Small intestine (tissue), 7 donors: ENCODE measurements around the gene IQCB1. TPM values are rescaled to one million over a fixed set of nuclear protein-coding genes. Genes with fewer than 3 reads are reported as not detected.
"Not testable (repeated sequence)": the region's sequence is repeated elsewhere in the genome, so short reads cannot be mapped to it uniquely, and the experiment has no call there.

Source experiments
- DNase-seq, 2 donors: peaks; one replicate each; pipeline versions ENCODE4 v3.0.0 to v3.0.0-alpha.2; 2013
- FAIRE-seq: peaks from 2 replicates; lab custom pipeline; 2012; peaks lifted over from hg19 to GRCh38; lab: Jason Lieb, UNC
- H3K27ac ChIP-seq, 3 donors: one replicate each; pipeline ENCODE4 v1.5.1; 2013; ENCODE audit warnings: low read length in 2 of 3, mild to moderate bottlenecking in 2 of 3, control low read depth in 1 of 3, inconsistent platforms in 1 of 3, low read depth in 1 of 3, moderate library complexity in 1 of 3
- H3K27me3 ChIP-seq, 3 donors: one replicate each; pipeline ENCODE4 v1.6.1; 2013; ENCODE audit warnings: low read length in 3 of 3, inconsistent platforms in 1 of 3; ENCODE audit not compliant: control insufficient read depth in 3 of 3, insufficient read depth in 3 of 3
- H3K36me3 ChIP-seq, 3 donors: one replicate each; pipeline ENCODE4 v1.6.1; 2013; ENCODE audit warnings: low read length in 3 of 3, inconsistent platforms in 1 of 3, low read depth in 1 of 3, mild to moderate bottlenecking in 1 of 3, moderate library complexity in 1 of 3; ENCODE audit not compliant: control insufficient read depth in 3 of 3, insufficient read depth in 2 of 3
- H3K4me1 ChIP-seq, 3 donors: one replicate each; pipeline ENCODE4 v1.6.1; 2013; ENCODE audit warnings: low read length in 2 of 3, inconsistent platforms in 1 of 3, low read depth in 1 of 3, mild to moderate bottlenecking in 1 of 3, moderate library complexity in 1 of 3; ENCODE audit not compliant: control insufficient read depth in 3 of 3, insufficient read depth in 2 of 3
- H3K4me3 ChIP-seq, 3 donors: one replicate each; pipeline ENCODE4 v1.5.1; 2013; ENCODE audit warnings: low read length in 3 of 3, control low read depth in 1 of 3, inconsistent platforms in 1 of 3, low read depth in 1 of 3, mild to moderate bottlenecking in 1 of 3, moderate library complexity in 1 of 3
- H3K9me3 ChIP-seq, 2 donors: one replicate each; pipeline ENCODE4 v1.6.1; 2013; ENCODE audit warnings: low read depth in 1 of 2, low read length in 1 of 2; ENCODE audit not compliant: control insufficient read depth in 2 of 2, insufficient read depth in 1 of 2
- WGBS, 3 donors: extraction: QIAGEN DNeasy Blood & Tissue Kit; methylation state at CpG; one replicate each; pipeline ENCODE4 v1.1.7; 2013; 5-methylcytosine and 5-hydroxymethylcytosine counted together
- polyA plus RNA-seq, 4 donors: library from polyadenylated mRNA; stranded (reverse) in 3 of 4; unstranded in 1 of 4; fragments of 200-250 nt in 3 of 4; fragments of 120-200 nt in 1 of 4; gene quantifications; one replicate each; pipeline versions ENCODE4 v1.2.1 to v1.2.3, GENCODE V29; 2013
- donor health status: healthy with polysubstance abuse.
- donor health status: control.
- donor health status: control.
- donor health status: Bipolar disorder and iron deficiency.
- donor health status: healthy.

Gene IQCB1
- polyA plus RNA-seq, 4 donors, result 8.9 to 32.7 (median 11.1) TPM

GRCh38 chr3:121800906-121801305, 34.0 kb downstream of the IQCB1 start:
- H3K4me3 ChIP-seq, result no peak overlapping the region
- H3K4me1 ChIP-seq, result peaks cover 0 to 17% (median 6%) of the 10 kb centered on the region in 3 donors
- no peaks in the 10 kb centered on the region for H3K9me3 ChIP-seq
- peaks cover 0 to 4% (median 0%) of the 10 kb centered on the region in 3 donors for H3K36me3 ChIP-seq
- DNase-seq (no peak), FAIRE-seq (no peak)
- no peaks in the 10 kb centered on the region for H3K27me3 ChIP-seq
- H3K27ac ChIP-seq, result no peak overlapping the region

DNA sequence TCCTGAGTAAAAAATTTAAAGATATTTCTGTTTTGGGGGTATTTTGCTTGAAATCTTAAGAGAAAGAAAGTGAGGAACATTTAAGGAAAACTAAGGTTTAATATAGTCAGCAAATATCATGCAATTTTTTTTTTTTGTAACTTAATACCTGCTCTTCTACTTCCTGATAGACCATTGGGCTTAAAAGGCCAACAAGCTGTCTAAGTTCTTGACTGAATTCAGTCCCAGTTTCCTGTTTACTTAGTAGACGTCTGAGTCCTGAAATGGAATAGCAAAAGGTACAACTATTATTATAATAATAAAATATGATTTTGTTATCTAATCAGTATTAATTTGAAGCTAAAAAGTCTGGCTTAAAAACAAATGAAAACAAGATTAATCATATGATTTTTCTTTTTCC, 37.9 kb downstream of the IQCB1 start:
- H3K9me3 ChIP-seq, result no peaks in the 10 kb centered on the region
- no peak for DNase-seq
- WGBS, 3 donors, result 24 to 53% (median 26%) methylated on average over 1 of the region's 1 CpG
- H3K27me3 ChIP-seq, result no peaks in the 10 kb centered on the region
- no peak for FAIRE-seq
- peaks cover 0 to 5% (median 0%) of the 10 kb centered on the region in 3 donors for H3K36me3 ChIP-seq
- no peak overlapping the region for H3K4me3 ChIP-seq
- no peak overlapping the region for H3K27ac ChIP-seq
- H3K4me1 ChIP-seq, result no peaks in the 10 kb centered on the region

DNA sequence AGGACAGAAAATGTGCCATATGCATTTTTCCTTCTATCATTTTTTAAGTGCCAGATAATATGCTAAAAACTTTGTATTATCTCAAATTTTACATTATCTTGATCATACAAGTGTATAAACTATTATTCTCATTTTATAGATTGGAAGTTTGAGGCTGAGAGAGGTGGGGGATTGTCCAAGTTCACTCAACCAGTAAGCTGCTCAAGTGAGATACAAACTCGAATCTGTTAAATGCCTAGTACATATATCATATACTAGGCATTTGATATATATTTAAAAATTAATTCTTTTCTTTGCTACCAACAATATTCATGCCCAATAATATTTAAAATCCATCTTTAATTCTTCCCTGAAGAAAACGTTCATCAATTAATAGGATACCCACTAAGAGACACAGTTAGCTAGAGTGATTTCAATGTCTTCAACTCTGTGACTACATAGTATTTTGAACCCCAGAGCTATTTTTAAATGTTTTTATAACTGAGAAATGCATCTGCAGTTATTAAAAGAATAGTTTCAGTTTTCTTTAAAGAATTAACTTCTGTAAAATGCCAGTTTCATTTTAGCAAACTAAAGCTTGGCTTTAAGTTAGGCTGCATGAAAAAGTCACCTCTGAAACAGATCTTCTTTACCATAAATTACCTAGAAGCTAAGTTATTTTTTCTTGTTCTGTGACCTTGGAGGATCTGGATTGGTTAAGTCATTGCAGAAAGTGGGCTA, 40.4 kb downstream of the IQCB1 start:
- DNase-seq (no peak), FAIRE-seq (peak; percentile 55)
- no peak overlapping the region for H3K27ac ChIP-seq
- 86 to 91% (median 89%) methylated on average over 2 of the region's 2 CpGs for WGBS, 3 donors
- no peak overlapping the region for H3K4me3 ChIP-seq
- H3K27me3 ChIP-seq, result no peaks in the 10 kb centered on the region
- no peaks in the 10 kb centered on the region for H3K9me3 ChIP-seq
- H3K4me1 ChIP-seq, result no peaks in the 10 kb centered on the region
- peaks cover 0 to 5% (median 1%) of the 10 kb centered on the region in 3 donors for H3K36me3 ChIP-seq

DNA sequence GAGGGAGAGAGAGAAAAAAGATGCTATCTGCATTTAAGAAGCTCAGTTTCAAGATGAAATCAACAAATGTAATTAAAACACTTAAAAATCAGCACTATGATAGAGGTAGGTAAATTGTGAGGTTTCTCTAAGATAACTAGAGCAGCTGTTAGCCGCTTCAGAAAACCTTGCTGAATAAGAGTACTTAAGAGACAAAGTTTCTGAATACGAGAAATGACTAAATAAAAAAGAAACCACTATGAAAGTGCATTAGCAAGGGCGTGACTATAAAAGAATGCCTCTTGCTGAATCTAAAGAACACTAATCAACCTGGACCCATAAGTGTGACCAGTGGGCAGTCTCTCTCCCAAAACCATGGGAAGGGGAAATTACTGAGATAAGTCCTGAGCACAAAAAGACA, 41.8 kb downstream of the IQCB1 start:
- no peaks in the 10 kb centered on the region for H3K27me3 ChIP-seq
- WGBS, 3 donors, result 92 to 94% (median 94%) methylated on average over 3 of the region's 3 CpGs
- H3K27ac ChIP-seq, result peak overlapping the region in 1 of 3 donors; percentile 27
- no peaks in the 10 kb centered on the region for H3K4me1 ChIP-seq
- no peaks in the 10 kb centered on the region for H3K9me3 ChIP-seq
- H3K4me3 ChIP-seq, result no peak overlapping the region
- FAIRE-seq, result no peak
- no peak for DNase-seq
- peaks cover 0 to 6% (median 5%) of the 10 kb centered on the region in 3 donors for H3K36me3 ChIP-seq

DNA sequence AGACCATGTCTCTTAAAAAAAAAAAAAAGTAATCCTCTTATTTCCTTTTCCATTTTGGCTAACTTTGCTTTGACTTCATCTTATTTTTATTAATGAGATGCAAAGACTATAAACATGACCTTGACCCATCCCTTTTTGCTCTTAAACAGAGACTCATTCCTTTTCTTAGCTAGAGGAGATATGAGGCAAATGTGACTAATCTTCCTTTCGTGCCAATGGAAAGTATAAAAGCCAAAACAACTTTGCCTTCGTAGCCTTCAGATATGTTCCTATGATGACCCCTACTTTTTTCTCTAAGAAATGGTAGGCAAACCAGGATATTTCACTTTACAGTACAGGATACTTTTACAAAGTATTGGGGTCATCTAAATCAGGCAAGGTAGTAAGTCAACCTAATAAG, 48.4 kb downstream of the IQCB1 start:
- Histone ChIP-seq H3K9me3 (no peaks in the 10 kb centered on the region), H3K4me3 (no peak overlapping the region), H3K36me3 (peaks cover under 1 to 18% (median 15%) of the 10 kb centered on the region in 3 donors), H3K4me1 (no peaks in the 10 kb centered on the region), H3K27ac (no peak overlapping the region), H3K27me3 (no peaks in the 10 kb centered on the region)
- no peak for FAIRE-seq
- 84 to 96% (median 93%) methylated on average over 2 of the region's 2 CpGs for whole genome bisulfite sequencing, 3 donors
- DNase-seq, result no peak

DNA sequence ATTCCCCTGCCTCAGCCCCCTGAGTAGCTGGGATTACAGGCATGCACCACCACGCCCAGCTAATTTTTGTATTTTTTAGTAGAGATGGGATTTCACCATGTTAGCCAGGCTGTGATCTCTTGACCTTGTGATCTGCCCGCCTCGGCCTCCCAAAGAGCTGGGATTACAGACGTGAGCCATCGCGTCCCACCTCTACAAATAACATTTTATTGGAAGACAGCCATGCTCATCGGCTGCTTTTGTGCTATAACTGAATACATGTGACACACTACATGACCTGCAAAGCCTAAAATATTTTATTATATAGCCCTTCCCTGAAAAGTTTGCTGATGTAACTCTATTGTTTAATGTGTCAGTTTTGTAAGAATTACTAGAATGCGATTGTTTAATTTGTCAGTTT, 52.1 kb downstream of the IQCB1 start:
- H3K4me3 ChIP-seq, FAIRE-seq, H3K9me3 ChIP-seq, H3K27ac ChIP-seq, DNase-seq, H3K27me3 ChIP-seq, H3K4me1 ChIP-seq: not testable (repeated sequence)
- WGBS, 3 donors, result 90 to 93% (median 92%) methylated on average over 8 of the region's 8 CpGs
- H3K36me3 ChIP-seq, result peaks cover 5 to 21% (median 9%) of the 10 kb centered on the region in 3 donors

DNA sequence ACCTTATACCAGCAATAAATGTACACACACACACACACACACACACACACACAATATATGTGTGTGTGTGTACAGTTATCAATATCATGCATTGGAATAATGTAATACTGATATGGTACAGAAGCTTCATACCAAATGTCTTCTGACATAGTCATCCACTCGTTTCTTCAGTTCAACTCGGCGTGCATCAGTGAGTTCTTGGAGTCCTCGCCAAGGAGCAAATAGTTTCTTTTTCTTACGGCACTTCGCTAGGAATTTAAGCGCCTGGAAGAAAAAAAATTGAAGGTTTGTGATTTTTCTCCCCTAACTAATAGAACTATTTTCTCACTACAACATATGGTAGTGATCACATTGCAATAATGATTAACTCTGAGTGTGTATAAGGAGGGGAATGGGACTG, 53.2 kb downstream of the IQCB1 start:
- FAIRE-seq (no peak), DNase-seq (no peak)
- no peaks in the 10 kb centered on the region for H3K9me3 ChIP-seq
- WGBS, 3 donors, result 97% methylated on average over 7 of the region's 7 CpGs
- no peak overlapping the region for H3K27ac ChIP-seq
- H3K27me3 ChIP-seq, result no peaks in the 10 kb centered on the region
- no peak overlapping the region for H3K4me3 ChIP-seq
- H3K36me3 ChIP-seq, result peaks cover 5 to 18% (median 5%) of the 10 kb centered on the region in 3 donors
- H3K4me1 ChIP-seq, result no peaks in the 10 kb centered on the region

- WGBS, 3 donors, result 93 to 96% (median 94%) methylated on average over 4 of the region's 4 CpGs
- DNase-seq, H3K27me3 ChIP-seq, H3K27ac ChIP-seq, FAIRE-seq, H3K4me1 ChIP-seq, H3K9me3 ChIP-seq, H3K4me3 ChIP-seq: not testable (repeated sequence)
- H3K36me3 ChIP-seq, result peaks cover 6 to 28% (median 14%) of the 10 kb centered on the region in 3 donors
These were observed 59.8 kb downstream of the IQCB1 start for GRCh38 chr3:121775095-121775494.

DNA sequence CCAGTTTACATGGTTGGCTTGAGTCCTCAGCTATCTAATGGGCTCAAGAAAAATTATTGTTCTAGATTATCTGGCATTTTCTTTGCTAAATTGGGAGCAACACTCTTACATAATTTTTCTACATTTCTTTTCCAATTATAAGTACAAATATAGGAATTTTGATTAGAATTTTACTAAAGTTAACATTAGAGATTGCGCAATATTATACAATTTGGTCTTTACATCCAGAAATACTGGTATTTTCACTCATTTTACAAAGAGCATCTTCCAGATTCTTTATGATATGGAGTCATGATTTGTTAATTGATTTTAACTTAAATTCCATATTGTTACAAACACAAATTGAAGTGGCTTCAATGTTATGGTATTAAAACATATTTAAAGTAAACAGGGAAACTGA, 65.6 kb downstream of the IQCB1 start:
- peak; percentile 30 for FAIRE-seq
- no peak overlapping the region for H3K4me3 ChIP-seq
- H3K27ac ChIP-seq, result no peak overlapping the region
- no peak for DNase-seq
- WGBS, 3 donors, result 98 to 100% (median 100%) methylated on average over 1 of the region's 1 CpG
- no peaks in the 10 kb centered on the region for H3K27me3 ChIP-seq
- no peaks in the 10 kb centered on the region for H3K9me3 ChIP-seq
- H3K36me3 ChIP-seq, result peaks cover 3 to 25% (median 10%) of the 10 kb centered on the region in 3 donors
- H3K4me1 ChIP-seq, result no peaks in the 10 kb centered on the region
